ENCODE results near the gene SLC26A4.
"Not testable (repeated sequence)": the region's sequence is repeated elsewhere in the genome, so short reads cannot be mapped to it uniquely, and the experiment has no call there.

The SLC26A4 gene

GRCh38 chr7:107638594-107638993 lies 22.0 kb upstream of the SLC26A4 start:
- no peaks in the 10 kb centered on the region for H3K79me2 ChIP-seq
- H3K27me3 ChIP-seq (ENCODE audit: control insufficient read depth, insufficient read depth, low read length) = no peaks in the 10 kb centered on the region
- H3K27ac ChIP-seq = no peak overlapping the region
- no peaks in the 10 kb centered on the region for H3K4me1 ChIP-seq
- no peak overlapping the region for H2AFZ ChIP-seq
- H3K9me3 ChIP-seq (ENCODE audit: control insufficient read depth, low read length) = no peaks in the 10 kb centered on the region
- H3K9ac ChIP-seq = no peak overlapping the region
- H3K4me2 ChIP-seq (ENCODE audit: low read length) = no peak overlapping the region
- no peak for TF ChIP-seq CTCF (IDR thresholded peaks at IDR 0.05)
- no peak overlapping the region for H3K4me3 ChIP-seq (ENCODE audit: low read depth, low read length)
- no peaks in the 10 kb centered on the region for H3K36me3 ChIP-seq (ENCODE audit: control insufficient read depth, insufficient read depth, low read length)

DNA sequence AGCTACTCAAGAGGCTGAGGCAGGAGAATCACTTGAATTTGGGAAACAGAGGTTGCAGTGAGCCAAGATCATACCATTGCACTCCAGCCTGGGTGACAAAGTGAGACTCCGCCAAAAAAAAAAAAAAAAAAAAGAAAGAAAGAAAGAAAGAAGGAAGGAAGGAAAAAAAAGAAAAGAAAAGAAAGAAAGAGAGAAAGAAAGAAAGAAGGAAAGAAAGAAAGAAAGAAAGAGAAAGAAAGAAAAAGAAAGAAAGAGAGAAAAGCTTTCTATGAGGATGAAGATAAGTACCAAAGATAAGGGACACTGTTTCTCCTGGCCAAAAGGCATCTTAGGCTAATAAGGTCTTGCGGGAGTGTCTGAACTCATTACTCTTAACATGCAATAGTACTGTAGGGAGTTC lies 21.6 kb upstream of the SLC26A4 start:
- not testable (repeated sequence) for H2AFZ ChIP-seq; H3K9me3 ChIP-seq (ENCODE audit: control insufficient read depth, low read length); H3K4me1 ChIP-seq; H3K27me3 ChIP-seq (ENCODE audit: control insufficient read depth, insufficient read depth, low read length); H3K9ac ChIP-seq; H3K4me3 ChIP-seq (ENCODE audit: low read depth, low read length); H3K36me3 ChIP-seq (ENCODE audit: control insufficient read depth, insufficient read depth, low read length); H3K79me2 ChIP-seq; H3K27ac ChIP-seq; H3K4me2 ChIP-seq (ENCODE audit: low read length)

DNA sequence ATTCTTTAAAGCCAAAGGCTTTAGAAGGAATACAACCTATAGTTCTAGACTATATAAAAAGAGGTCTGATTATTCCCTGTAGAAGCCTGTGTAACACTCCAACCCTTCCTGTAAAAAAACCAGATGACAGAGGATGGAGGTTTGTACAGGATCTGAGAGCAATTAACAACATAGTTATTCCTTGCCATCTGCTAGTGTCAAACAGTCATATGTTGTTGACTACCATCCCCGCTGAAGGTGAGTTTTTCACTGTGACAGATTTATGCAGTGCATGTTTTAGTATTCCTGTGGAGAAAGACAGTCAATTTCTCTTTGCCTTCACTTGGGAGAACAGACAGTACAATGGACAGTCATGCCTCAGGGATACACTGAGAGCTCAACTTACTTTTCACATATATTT lies 19.0 kb upstream of the SLC26A4 start:
- no peaks in the 10 kb centered on the region for H3K79me2 ChIP-seq
- H3K9me3 ChIP-seq (ENCODE audit: control insufficient read depth, low read length) = no peaks in the 10 kb centered on the region
- H3K4me3 ChIP-seq (ENCODE audit: low read depth, low read length) = no peak overlapping the region
- H3K27ac ChIP-seq = no peak overlapping the region
- H3K27me3 ChIP-seq (ENCODE audit: control insufficient read depth, insufficient read depth, low read length) = no peaks in the 10 kb centered on the region
- H3K36me3 ChIP-seq (ENCODE audit: control insufficient read depth, insufficient read depth, low read length) = no peaks in the 10 kb centered on the region
- no peak for TF ChIP-seq CTCF (IDR thresholded peaks at IDR 0.05)
- H2AFZ ChIP-seq = no peak overlapping the region
- H3K4me1 ChIP-seq = no peaks in the 10 kb centered on the region
- H3K9ac ChIP-seq = no peak overlapping the region
- H3K4me2 ChIP-seq (ENCODE audit: low read length) = no peak overlapping the region

DNA sequence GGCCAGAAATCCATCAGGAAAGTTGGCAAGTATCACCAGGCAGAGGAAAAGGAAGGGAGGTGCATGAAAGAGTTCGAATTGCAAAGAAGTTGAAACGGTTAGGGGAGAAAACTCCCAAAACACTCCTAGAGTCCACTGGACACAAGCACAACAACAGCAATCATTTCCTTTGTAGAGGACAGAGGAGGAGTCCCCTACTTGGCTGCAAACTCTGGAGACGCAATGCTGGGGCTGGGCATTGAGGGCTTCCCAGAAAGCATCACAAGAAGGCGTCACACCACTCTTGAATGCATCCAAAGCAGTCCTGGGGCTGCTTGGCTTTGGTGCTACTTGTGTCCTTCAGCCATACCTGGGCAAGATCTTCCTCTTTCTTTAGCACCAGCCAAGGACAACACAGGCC lies 18.1 kb upstream of the SLC26A4 start:
- no peaks in the 10 kb centered on the region for H3K36me3 ChIP-seq (ENCODE audit: control insufficient read depth, insufficient read depth, low read length)
- no peak overlapping the region for H3K4me3 ChIP-seq (ENCODE audit: low read depth, low read length)
- H3K79me2 ChIP-seq = no peaks in the 10 kb centered on the region
- no peaks in the 10 kb centered on the region for H3K27me3 ChIP-seq (ENCODE audit: control insufficient read depth, insufficient read depth, low read length)
- no peak overlapping the region for H3K27ac ChIP-seq
- no peaks in the 10 kb centered on the region for H3K4me1 ChIP-seq
- no peaks in the 10 kb centered on the region for H3K9me3 ChIP-seq (ENCODE audit: control insufficient read depth, low read length)
- no peak for TF ChIP-seq CTCF (IDR thresholded peaks at IDR 0.05)
- H3K9ac ChIP-seq = no peak overlapping the region
- H2AFZ ChIP-seq = no peak overlapping the region
- H3K4me2 ChIP-seq (ENCODE audit: low read length) = no peak overlapping the region

- H3K9ac ChIP-seq = no peak overlapping the region
- H3K4me3 ChIP-seq (ENCODE audit: low read depth, low read length) = no peak overlapping the region
- H2AFZ ChIP-seq = no peak overlapping the region
- H3K4me2 ChIP-seq (ENCODE audit: low read length) = no peak overlapping the region
- no peaks in the 10 kb centered on the region for H3K36me3 ChIP-seq (ENCODE audit: control insufficient read depth, insufficient read depth, low read length)
- no peaks in the 10 kb centered on the region for H3K79me2 ChIP-seq
- no peaks in the 10 kb centered on the region for H3K27me3 ChIP-seq (ENCODE audit: control insufficient read depth, insufficient read depth, low read length)
- H3K4me1 ChIP-seq = no peaks in the 10 kb centered on the region
- no peaks in the 10 kb centered on the region for H3K9me3 ChIP-seq (ENCODE audit: control insufficient read depth, low read length)
- H3K27ac ChIP-seq = no peak overlapping the region
- no peak for TF ChIP-seq CTCF (IDR thresholded peaks at IDR 0.05)
Measured at GRCh38 chr7:107643407-107643806, 17.2 kb upstream of the SLC26A4 start.

Measured in parathyroid adenoma (tissue), 2 donors.